ENCODE results near the gene NIN. TPM values are rescaled to one million over a fixed set of nuclear protein-coding genes. Genes with fewer than 3 reads are reported as not detected.

The NIN gene
- total RNA-seq, 5 donors from 2014 or later (not counting 1 experiment from before 2014, with no cell fraction given) = 92.8 to 141 (median 106) TPM

DNA sequence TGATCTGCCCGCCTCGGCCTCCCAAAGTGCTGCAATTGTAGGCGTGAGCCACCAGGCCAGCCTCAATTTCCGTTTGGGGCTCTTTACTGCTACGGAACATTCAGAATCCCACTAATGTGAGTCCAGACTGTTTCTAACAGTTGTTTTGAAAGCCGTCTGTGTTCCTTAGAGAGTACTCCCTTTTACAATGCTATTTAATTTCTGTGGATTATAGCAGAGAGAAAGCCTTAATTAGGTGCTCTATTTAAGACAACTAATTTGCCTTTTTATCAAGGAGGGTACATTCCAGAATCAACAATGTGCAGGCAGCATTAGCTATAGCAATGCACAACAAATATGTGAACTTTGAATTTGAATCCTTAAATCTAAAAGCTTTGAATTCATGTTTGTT is 160.1 kb downstream of the NIN start:
- Mint-ChIP-seq H3K4me3 (no peak overlapping the region), H3K9me3 (no peaks in the 10 kb centered on the region), H3K4me1 (peaks cover 14 to 15% (median 14%) of the 10 kb centered on the region in 3 donors), H3K27me3 (no peaks in the 10 kb centered on the region), H3K36me3 (no peaks in the 10 kb centered on the region), H3K27ac (no peak overlapping the region)
- POLR2A ChIA-PET = interaction anchor here (0.6 to 0.7 kb wide), 3 partner anchors 16 to 1326 kb away, joined by 6 to 8 read pairs (median 6); no protein-coding TSS in a partner anchor
- WGBS (ENCODE audit: insufficient coverage) = 75% methylated on average over 3 of the region's 6 CpGs
- DNase-seq (no peak), ATAC-seq (replicated peaks in 1 of 4) (no peak)
- H3K4me3 ChIP-seq (ENCODE audit: control insufficient read depth in 1 of 2, extremely low read depth in 1 of 2, low read length in 1 of 2) = no peak overlapping the region
- H3K36me3 ChIP-seq (ENCODE audit: control insufficient read depth in 2 of 2, extremely low read depth in 1 of 2, insufficient read depth in 1 of 2, low read length in 1 of 2) = no peaks in the 10 kb centered on the region
- H3K27me3 ChIP-seq (replicated peaks in 1 of 2; ENCODE audit: control insufficient read depth in 2 of 2, extremely low read depth in 1 of 2, insufficient read depth in 2 of 2, low read length in 1 of 2) = no peaks in the 10 kb centered on the region
- peaks cover 3 to 8% of the 10 kb centered on the region in 2 experiments for H3K4me1 ChIP-seq (ENCODE audit: control insufficient read depth in 1 of 2, extremely low read depth in 1 of 2, insufficient read depth in 2 of 2, low read length in 2 of 2)
- H3K9me3 ChIP-seq = no peaks in the 10 kb centered on the region
- CTCF ChIA-PET = interaction anchor here in 1 of 2 donors (0.6 kb wide), 1 partner anchor 1038 kb away, joined by 3 read pairs; no protein-coding TSS in a partner anchor
- H3K27ac ChIP-seq (ENCODE audit: low read length) = no peak overlapping the region

DNA sequence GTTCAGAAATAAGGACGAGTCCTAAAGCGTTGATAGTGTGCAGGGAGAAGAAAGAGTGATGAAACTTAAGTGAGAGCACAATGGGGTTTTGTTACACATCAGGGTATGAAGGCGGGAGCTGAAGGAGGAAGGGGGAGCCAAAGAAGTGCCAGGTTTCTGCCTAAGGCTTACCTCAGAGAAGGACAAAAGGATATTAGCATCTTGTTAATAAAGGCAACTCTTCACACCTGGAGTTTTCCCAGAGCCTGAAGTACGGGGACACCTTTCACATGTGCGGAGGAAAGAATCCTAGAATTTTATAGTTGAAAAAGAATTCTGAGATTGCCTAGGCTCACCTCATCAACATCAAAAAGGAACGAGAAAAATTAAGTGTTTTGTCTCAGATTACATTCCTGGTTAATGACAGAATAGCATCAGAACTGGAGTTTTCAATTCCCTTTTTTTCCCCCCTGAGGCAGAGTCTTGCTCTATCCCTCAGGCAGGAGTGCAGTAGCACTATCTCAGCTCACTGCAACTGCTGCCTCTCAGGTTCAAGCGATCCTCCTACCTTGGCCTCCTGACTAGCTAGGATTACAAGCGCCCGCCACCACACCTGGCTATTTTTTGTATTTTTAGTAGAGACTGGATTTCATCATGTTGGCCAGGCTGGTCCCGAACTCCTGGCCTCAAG is 160.6 kb downstream of the NIN start:
- H3K27ac Mint-ChIP-seq = no peak overlapping the region
- WGBS (ENCODE audit: insufficient coverage) = 93% methylated on average over 6 of the region's 10 CpGs
- H3K4me1 ChIP-seq (ENCODE audit: control insufficient read depth in 1 of 2, extremely low read depth in 1 of 2, insufficient read depth in 2 of 2, low read length in 2 of 2) = peaks cover 3 to 8% of the 10 kb centered on the region in 2 experiments
- peaks cover 14 to 16% (median 16%) of the 10 kb centered on the region in 3 donors for H3K4me1 Mint-ChIP-seq
- no peaks in the 10 kb centered on the region for H3K27me3 ChIP-seq (replicated peaks in 1 of 2; ENCODE audit: control insufficient read depth in 2 of 2, extremely low read depth in 1 of 2, insufficient read depth in 2 of 2, low read length in 1 of 2)
- no peak overlapping the region for H3K4me3 ChIP-seq (ENCODE audit: control insufficient read depth in 1 of 2, extremely low read depth in 1 of 2, low read length in 1 of 2)
- H3K4me3 Mint-ChIP-seq = no peak overlapping the region
- H3K27me3 Mint-ChIP-seq = no peaks in the 10 kb centered on the region
- H3K9me3 ChIP-seq = no peaks in the 10 kb centered on the region
- H3K9me3 Mint-ChIP-seq = no peaks in the 10 kb centered on the region
- ChIA-PET CTCF (interaction anchor here in 1 of 2 donors (0.5 kb wide), 1 partner anchor 153 kb away, joined by 5 read pairs; no protein-coding TSS in a partner anchor), POLR2A (no interaction called here)
- H3K36me3 Mint-ChIP-seq = no peaks in the 10 kb centered on the region
- no peak for ATAC-seq (replicated peaks in 1 of 4)
- H3K27ac ChIP-seq (ENCODE audit: low read length) = no peak overlapping the region
- DNase-seq = no peak
- no peaks in the 10 kb centered on the region for H3K36me3 ChIP-seq (ENCODE audit: control insufficient read depth in 2 of 2, extremely low read depth in 1 of 2, insufficient read depth in 1 of 2, low read length in 1 of 2)

Other genes with a start within 250 kb of the NIN start
- gene SAV1, start 162.9 kb downstream of the NIN start, total RNA-seq = 10 to 100 TPM in 3 of 5 donors, 1 to 10 TPM in 2; 9.1 to 12.2 (median 11.1) TPM
- not detected for gene ABHD12B, start 40.9 kb upstream of the NIN start, total RNA-seq
- under 1 TPM; 0.44 to 0.90 (median 0.65) TPM for gene PYGL, start 113.3 kb upstream of the NIN start, total RNA-seq